NCI-H128 (cell line): Measurements from ENCODE around the gene CAPN5.

Experiments used
- DNase-seq: peaks from one replicate; lab custom pipeline; 2025; ENCODE audit not compliant: unreplicated experiment; lab: John Stamatoyannopoulos, UW

CAPN5 gene

GRCh38 chr11:77082838-77083565 is 16.2 kb downstream of the CAPN5 start:
- DNase-seq: no peak

- DNase-seq: no peak
Measured at GRCh38 chr11:77083566-77084245, 16.9 kb downstream of the CAPN5 start.

- no peak for DNase-seq
Measured at GRCh38 chr11:77084581-77085191, 17.9 kb downstream of the CAPN5 start.

GRCh38 chr11:77085652-77086051 is 18.9 kb downstream of the CAPN5 start:
- DNase-seq: no peak

- DNase-seq: no peak
Measured at GRCh38 chr11:77086521-77087472, 20.0 kb downstream of the CAPN5 start.

- DNase-seq: no peak
Measured at GRCh38 chr11:77087723-77088225, 21.0 kb downstream of the CAPN5 start.

GRCh38 chr11:77088236-77089003 is 21.6 kb downstream of the CAPN5 start:
- DNase-seq: no peak

- DNase-seq: no peak
Measured at GRCh38 chr11:77089004-77089545, 22.3 kb downstream of the CAPN5 start.

GRCh38 chr11:77090046-77090372 is 23.2 kb downstream of the CAPN5 start:
- DNase-seq: no peak

- no peak for DNase-seq
Measured at GRCh38 chr11:77090373-77091111, 23.8 kb downstream of the CAPN5 start.

GRCh38 chr11:77091146-77091940 is 24.6 kb downstream of the CAPN5 start:
- DNase-seq: peak; percentile 21

GRCh38 chr11:77092382-77092781 is 25.6 kb downstream of the CAPN5 start:
- no peak for DNase-seq

- DNase-seq: no peak
Measured at GRCh38 chr11:77093056-77093891, 26.5 kb downstream of the CAPN5 start.

- no peak for DNase-seq
Measured at GRCh38 chr11:77093987-77094840, 27.4 kb downstream of the CAPN5 start.

GRCh38 chr11:77094841-77095365 is 28.1 kb downstream of the CAPN5 start:
- DNase-seq: no peak
